Islet of Langerhans (tissue), 1 donor: ENCODE data around the gene NDUFA5.
A peak's percentile ranks its signal among the peaks of the same experiment; 100 is the strongest.
"Not testable (repeated sequence)": the region's sequence is repeated elsewhere in the genome, so short reads cannot be mapped to it uniquely, and the experiment has no call there.

Experiments
- FAIRE-seq: peaks from one replicate; lab custom pipeline; 2011; peaks lifted over from hg19 to GRCh38; lab: Jason Lieb, UNC

Gene NDUFA5

GRCh38 chr7:123557016-123557397 lies 611 bp downstream of the NDUFA5 start:
- no peak for FAIRE-seq

- FAIRE-seq = no peak
These were observed 2.1 kb downstream of the NDUFA5 start for GRCh38 chr7:123555484-123555883.

GRCh38 chr7:123553159-123553558 lies 4.5 kb downstream of the NDUFA5 start:
- FAIRE-seq = no peak

- FAIRE-seq = no peak
These were observed 5.0 kb downstream of the NDUFA5 start for GRCh38 chr7:123552641-123553040.

GRCh38 chr7:123552134-123552533 lies 5.5 kb downstream of the NDUFA5 start:
- FAIRE-seq = not testable (repeated sequence)

GRCh38 chr7:123548406-123548805 lies 9.2 kb downstream of the NDUFA5 start:
- no peak for FAIRE-seq

- FAIRE-seq = no peak
These were observed 17.7 kb downstream of the NDUFA5 start for GRCh38 chr7:123539871-123540270.

GRCh38 chr7:123538897-123539296 lies 18.7 kb downstream of the NDUFA5 start:
- FAIRE-seq = no peak

GRCh38 chr7:123538189-123538714 lies 19.4 kb downstream of the NDUFA5 start:
- FAIRE-seq = no peak

- peak; percentile 98 for FAIRE-seq
These were observed 20.5 kb downstream of the NDUFA5 start for GRCh38 chr7:123537026-123537642.

GRCh38 chr7:123535517-123535916 lies 22.1 kb downstream of the NDUFA5 start:
- no peak for FAIRE-seq

- FAIRE-seq = peak; percentile 41
These were observed 23.0 kb downstream of the NDUFA5 start, which contains the start of gene IQUB for GRCh38 chr7:123534383-123535260. IQUB (minus strand) TSS chr7:123534595; CDS start chr7:123512340, 22,255 bp downstream.

GRCh38 chr7:123533929-123534382 lies 23.7 kb downstream of the NDUFA5 start:
- FAIRE-seq = no peak

- FAIRE-seq = no peak
These were observed 24.1 kb downstream of the NDUFA5 start for GRCh38 chr7:123533553-123533917.

- FAIRE-seq = not testable (repeated sequence)
These were observed 24.6 kb downstream of the NDUFA5 start for GRCh38 chr7:123532788-123533552.

GRCh38 chr7:123532343-123532742 lies 25.3 kb downstream of the NDUFA5 start:
- peak; percentile 45 for FAIRE-seq

- not testable (repeated sequence) for FAIRE-seq
These were observed 27.5 kb downstream of the NDUFA5 start for GRCh38 chr7:123530035-123530591.

GRCh38 chr7:123528265-123528664 lies 29.4 kb downstream of the NDUFA5 start:
- FAIRE-seq = no peak

- FAIRE-seq = not testable (repeated sequence)
These were observed 29.8 kb downstream of the NDUFA5 start for GRCh38 chr7:123527712-123528225.

GRCh38 chr7:123526533-123526932 lies 31.1 kb downstream of the NDUFA5 start:
- not testable (repeated sequence) for FAIRE-seq

- no peak for FAIRE-seq
These were observed 35.6 kb downstream of the NDUFA5 start for GRCh38 chr7:123522066-123522465.

GRCh38 chr7:123505221-123505620 lies 52.4 kb downstream of the NDUFA5 start:
- no peak for FAIRE-seq
